Astrocyte (in vitro differentiated cells and primary cell): ENCODE data around the gene MCF2L2. TPM values are rescaled to one million over a fixed set of nuclear protein-coding genes. Genes with fewer than 3 reads are reported as not detected.

Source experiments
- DNase-seq: peaks from one replicate; pipeline ENCODE4 v3.0.0-alpha.2; 2010; ENCODE audit warnings: low read depth
- FAIRE-seq: peaks from 2 replicates; lab custom pipeline; 2011; peaks lifted over from hg19 to GRCh38; lab: Jason Lieb, UNC
- H2AFZ ChIP-seq: 2 replicates; pipeline ENCODE4 v1.6.0; 2012; ENCODE audit warnings: low read depth, low read length, inconsistent platforms
- H3K27ac ChIP-seq: 2 replicates; pipeline ENCODE4 v1.5.1; 2011; ENCODE audit warnings: low read depth, low read length, inconsistent platforms
- H3K27me3 ChIP-seq: 2 replicates; pipeline ENCODE4 v1.6.0; 2011; ENCODE audit warnings: low read length, inconsistent platforms; ENCODE audit not compliant: insufficient read depth
- H3K36me3 ChIP-seq: 2 replicates; pipeline ENCODE4 v1.5.1; 2011; ENCODE audit warnings: low read length, inconsistent platforms; ENCODE audit not compliant: insufficient read depth
- H3K4me1 ChIP-seq: 2 replicates; pipeline ENCODE4 v1.5.1; 2011; ENCODE audit warnings: low read length, inconsistent platforms; ENCODE audit not compliant: insufficient read depth
- H3K4me2 ChIP-seq: 2 replicates; pipeline ENCODE4 v1.6.0; 2012; ENCODE audit warnings: low read length, inconsistent platforms
- H3K4me3 ChIP-seq: 2 replicates; pipeline ENCODE4 v1.5.1; 2011; ENCODE audit warnings: low read depth, mild to moderate bottlenecking, low read length, inconsistent platforms; ENCODE audit not compliant: insufficient read depth
- H3K79me2 ChIP-seq: 2 replicates; pipeline ENCODE4 v1.6.0; 2012; ENCODE audit warnings: mild to moderate bottlenecking, low read length, inconsistent platforms; ENCODE audit not compliant: insufficient read depth
- H3K9ac ChIP-seq: 2 replicates; pipeline ENCODE4 v1.6.0; 2012; ENCODE audit warnings: mild to moderate bottlenecking, low read length, inconsistent platforms
- H3K9me3 ChIP-seq: 2 replicates; pipeline ENCODE4 v1.5.1; 2012; ENCODE audit warnings: low read depth, mild to moderate bottlenecking, low read length, inconsistent platforms; ENCODE audit not compliant: insufficient read depth
- H4K20me1 ChIP-seq: 2 replicates; pipeline ENCODE4 v1.6.0; 2012; ENCODE audit warnings: low read length, inconsistent platforms; ENCODE audit not compliant: insufficient read depth
- H3K27ac Mint-ChIP-seq: one replicate; pipeline ENCODE4 v1.8.0; 2021; ENCODE audit warnings: mild to moderate bottlenecking, mixed read lengths; ENCODE audit not compliant: unreplicated experiment
- H3K27me3 Mint-ChIP-seq: one replicate; pipeline ENCODE4 v1.8.0; 2021; ENCODE audit warnings: low read depth, mixed read lengths; ENCODE audit not compliant: unreplicated experiment
- H3K36me3 Mint-ChIP-seq: one replicate; pipeline ENCODE4 v1.8.0; 2021; ENCODE audit warnings: low read depth, mixed read lengths; ENCODE audit not compliant: unreplicated experiment
- H3K4me1 Mint-ChIP-seq: one replicate; pipeline ENCODE4 v1.8.0; 2021; ENCODE audit warnings: low read depth, mixed read lengths; ENCODE audit not compliant: unreplicated experiment
- H3K4me3 Mint-ChIP-seq: one replicate; pipeline ENCODE4 v1.8.0; 2021; ENCODE audit warnings: mild to moderate bottlenecking, moderate library complexity, mixed read lengths; ENCODE audit not compliant: unreplicated experiment
- H3K9me3 Mint-ChIP-seq: one replicate; pipeline ENCODE4 v1.8.0; 2021; ENCODE audit warnings: mild to moderate bottlenecking, mixed read lengths; ENCODE audit not compliant: unreplicated experiment
- EZH2 ChIP-seq: IDR thresholded peaks from 2 replicates; pipeline ENCODE4 v1.6.1; 2012; ENCODE audit warnings: mild to moderate bottlenecking, low read length, inconsistent platforms; ENCODE audit not compliant: insufficient read depth
- total RNA-seq: library from RNA; stranded (reverse); gene quantifications from 2 replicates; pipeline ENCODE4 v1.2.1, GENCODE V29; 2021
- TF ChIP-seq, protein P1 (sequence below): IDR thresholded peaks from 2 replicates; pipeline ENCODE4 v1.5.1; 2011; ENCODE audit warnings: low read depth, mild to moderate bottlenecking, inconsistent platforms, low read length, moderate library complexity; ENCODE audit not compliant: insufficient read depth

Gene MCF2L2
- total RNA-seq, 1 donor from 2014 or later, result 0.89 TPM

- H3K4me2 ChIP-seq, result peak overlapping the region; percentile 71
Observed at GRCh38 chr3:183328823-183329222, 99.6 kb downstream of the MCF2L2 start.

GRCh38 chr3:183328164-183328563, 100.3 kb downstream of the MCF2L2 start:
- peaks cover 2% of the 10 kb centered on the region for H3K36me3 Mint-ChIP-seq
- peak overlapping the region; percentile 17 for H3K9ac ChIP-seq
- no peaks in the 10 kb centered on the region for H3K79me2 ChIP-seq
- H3K9me3 ChIP-seq, result no peaks in the 10 kb centered on the region
- no peaks in the 10 kb centered on the region for H3K27me3 ChIP-seq
- no peaks in the 10 kb centered on the region for H3K27me3 Mint-ChIP-seq
- no peaks in the 10 kb centered on the region for H3K36me3 ChIP-seq
- no peak overlapping the region for H2AFZ ChIP-seq
- H3K4me3 Mint-ChIP-seq, result no peak overlapping the region
- FAIRE-seq, result no peak
- peak overlapping the region; percentile 35 for H3K27ac Mint-ChIP-seq
- H3K4me2 ChIP-seq, result peak overlapping the region; percentile 71
- peak overlapping the region; percentile 63 for H3K27ac ChIP-seq
- no peaks in the 10 kb centered on the region for H3K9me3 Mint-ChIP-seq
- no peaks in the 10 kb centered on the region for H4K20me1 ChIP-seq
- no peak overlapping the region for H3K4me3 ChIP-seq
- peak; percentile 16 for DNase-seq
- no peak for TF ChIP-seq EZH2
- TF ChIP-seq, protein P1, sequence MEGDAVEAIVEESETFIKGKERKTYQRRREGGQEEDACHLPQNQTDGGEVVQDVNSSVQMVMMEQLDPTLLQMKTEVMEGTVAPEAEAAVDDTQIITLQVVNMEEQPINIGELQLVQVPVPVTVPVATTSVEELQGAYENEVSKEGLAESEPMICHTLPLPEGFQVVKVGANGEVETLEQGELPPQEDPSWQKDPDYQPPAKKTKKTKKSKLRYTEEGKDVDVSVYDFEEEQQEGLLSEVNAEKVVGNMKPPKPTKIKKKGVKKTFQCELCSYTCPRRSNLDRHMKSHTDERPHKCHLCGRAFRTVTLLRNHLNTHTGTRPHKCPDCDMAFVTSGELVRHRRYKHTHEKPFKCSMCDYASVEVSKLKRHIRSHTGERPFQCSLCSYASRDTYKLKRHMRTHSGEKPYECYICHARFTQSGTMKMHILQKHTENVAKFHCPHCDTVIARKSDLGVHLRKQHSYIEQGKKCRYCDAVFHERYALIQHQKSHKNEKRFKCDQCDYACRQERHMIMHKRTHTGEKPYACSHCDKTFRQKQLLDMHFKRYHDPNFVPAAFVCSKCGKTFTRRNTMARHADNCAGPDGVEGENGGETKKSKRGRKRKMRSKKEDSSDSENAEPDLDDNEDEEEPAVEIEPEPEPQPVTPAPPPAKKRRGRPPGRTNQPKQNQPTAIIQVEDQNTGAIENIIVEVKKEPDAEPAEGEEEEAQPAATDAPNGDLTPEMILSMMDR, result no peak
- H3K4me1 Mint-ChIP-seq, result peaks cover 15% of the 10 kb centered on the region
- H3K4me1 ChIP-seq, result peaks cover 8% of the 10 kb centered on the region

More at GRCh38 chr3:183328823-183329222, 99.6 kb downstream of the MCF2L2 start:
- no peaks in the 10 kb centered on the region for H3K27me3 ChIP-seq
- Mint-ChIP-seq H3K27ac (no peak overlapping the region), H3K4me3 (no peak overlapping the region), H3K27me3 (no peaks in the 10 kb centered on the region), H3K9me3 (no peaks in the 10 kb centered on the region), H3K36me3 (peaks cover 2% of the 10 kb centered on the region), H3K4me1 (peaks cover 15% of the 10 kb centered on the region)
- H3K27ac ChIP-seq, result peak overlapping the region; percentile 63
- TF ChIP-seq, protein P1, result no peak
- TF ChIP-seq EZH2, result no peak
- peak; percentile 84 for DNase-seq
- peaks cover 8% of the 10 kb centered on the region for H3K4me1 ChIP-seq
- no peak overlapping the region for H2AFZ ChIP-seq
- no peaks in the 10 kb centered on the region for H3K79me2 ChIP-seq
- H3K9ac ChIP-seq, result no peak overlapping the region
- H4K20me1 ChIP-seq, result no peaks in the 10 kb centered on the region
- no peaks in the 10 kb centered on the region for H3K9me3 ChIP-seq
- no peaks in the 10 kb centered on the region for H3K36me3 ChIP-seq
- no peak for FAIRE-seq
- H3K4me3 ChIP-seq, result no peak overlapping the region

GRCh38 chr3:183327343-183327742, 101.1 kb downstream of the MCF2L2 start:
- Histone ChIP-seq H3K9ac (no peak overlapping the region), H3K36me3 (no peaks in the 10 kb centered on the region), H2AFZ (no peak overlapping the region), H3K4me2 (no peak overlapping the region), H3K27me3 (no peaks in the 10 kb centered on the region), H3K4me1 (peaks cover 8% of the 10 kb centered on the region), H3K4me3 (no peak overlapping the region), H3K79me2 (no peaks in the 10 kb centered on the region), H4K20me1 (no peaks in the 10 kb centered on the region), H3K27ac (no peak overlapping the region), H3K9me3 (no peaks in the 10 kb centered on the region)
- H3K9me3 Mint-ChIP-seq, result no peaks in the 10 kb centered on the region
- TF ChIP-seq EZH2, result no peak
- TF ChIP-seq, protein P1, result no peak
- H3K4me1 Mint-ChIP-seq, result peaks cover 15% of the 10 kb centered on the region
- peaks cover 2% of the 10 kb centered on the region for H3K36me3 Mint-ChIP-seq
- no peaks in the 10 kb centered on the region for H3K27me3 Mint-ChIP-seq
- no peak for FAIRE-seq
- no peak for DNase-seq
- no peak overlapping the region for H3K27ac Mint-ChIP-seq
- H3K4me3 Mint-ChIP-seq, result no peak overlapping the region
